ENCODE measurements around the gene PRICKLE1. TPM values are rescaled to one million over a fixed set of nuclear protein-coding genes. Genes with fewer than 3 reads are reported as not detected.

Gene PRICKLE1
- total and polyA plus RNA-seq, 2 of the 13 experiments (the other 11 are each of a cell fraction or from before 2014, with no cell fraction given), result not detected

- TF ChIP-seq ZKSCAN8 (CRISPR knock-in tag; IDR thresholded peaks at IDR 0.05; ENCODE audit: borderline replicate concordance) (no peak), KAT2B (IDR thresholded peaks at IDR 0.05; ENCODE audit: borderline replicate concordance, low read depth, low read length) (no peak), NONO (IDR thresholded peaks at IDR 0.05) (no peak), NONO (CRISPR knock-in tag; conservative IDR thresholded peaks at IDR 0.05) (no peak), CSRNP1 (CRISPR knock-in tag; IDR thresholded peaks at IDR 0.05) (no peak), MZF1 (CRISPR knock-in tag; IDR thresholded peaks at IDR 0.05; ENCODE audit: borderline replicate concordance) (no peak), ZSCAN21 (CRISPR knock-in tag; IDR thresholded peaks at IDR 0.05; ENCODE audit: borderline replicate concordance) (no peak), NKX3-1 (CRISPR knock-in tag; IDR thresholded peaks at IDR 0.05) (no peak)
- H3K79me2 ChIP-seq (ENCODE audit: insufficient read depth, low read length), result no peaks in the 10 kb centered on the region
- H4K20me1 ChIP-seq (ENCODE audit: insufficient read depth, low read length), result no peaks in the 10 kb centered on the region
- in situ Hi-C loops (cut with HindIII; ENCODE audit: extremely low pct_ligation_motif_present, low pct_unique_long_range_greater_than_20kb), result no loop called here
- no peak overlapping the region for H3K4me3 ChIP-seq (replicated peaks in 1 of 3; ENCODE audit: insufficient read depth in 1 of 3, low read depth in 2 of 3, low read length in 3 of 3)
- no peaks in the 10 kb centered on the region for H3K9me3 ChIP-seq (ENCODE audit: low read length)
- no peak overlapping the region for H3K27ac ChIP-seq (ENCODE audit: extremely low read length, insufficient read depth, low read length)
- ChIA-PET CTCF (ENCODE audit: low intra/inter-chr PET ratio, low total read pairs) (no interaction called here), POLR2A (no interaction called here)
- BruUV-seq (replicated peaks), result no TSS peak
- no peaks in the 10 kb centered on the region for H3K36me3 ChIP-seq (replicated peaks in 1 of 2; ENCODE audit: control insufficient read depth in 1 of 2, insufficient read depth in 2 of 2, low read length in 2 of 2)
- 0% methylated on average over 1 of the region's 1 CpG for WGBS (ENCODE audit: low lambda C conversion rate)
- no peaks in the 10 kb centered on the region for H3K4me1 ChIP-seq (ENCODE audit: insufficient read depth, low read length)
- intact Hi-C loops (cut with micrococcal nuclease; ENCODE audit: unreplicated experiment), result no loop called here
- H3K27me3 ChIP-seq (ENCODE audit: control insufficient read depth in 1 of 2, insufficient read depth in 2 of 2, low read length in 2 of 2), result no peaks in the 10 kb centered on the region
- H2AFZ ChIP-seq (ENCODE audit: low read length), result no peak overlapping the region
- FAIRE-seq (no peak), DNase-seq (ENCODE audit: low spot score) (no peak), ATAC-seq (no peak)
- H3K9ac ChIP-seq (ENCODE audit: insufficient read depth, low read depth, low read length), result no peak overlapping the region
- H3K4me2 ChIP-seq (ENCODE audit: low read depth, low read length), result no peak overlapping the region
Measured at GRCh38 chr12:42511656-42512055, 77.9 kb downstream of the PRICKLE1 start.

- no peaks in the 10 kb centered on the region for H4K20me1 ChIP-seq (ENCODE audit: insufficient read depth, low read length)
- intact Hi-C loops (cut with micrococcal nuclease; ENCODE audit: unreplicated experiment), result no loop called here
- no peaks in the 10 kb centered on the region for H3K79me2 ChIP-seq (ENCODE audit: insufficient read depth, low read length)
- H3K27ac ChIP-seq (ENCODE audit: extremely low read length, insufficient read depth, low read length), result no peak overlapping the region
- H3K27me3 ChIP-seq (ENCODE audit: control insufficient read depth in 1 of 2, insufficient read depth in 2 of 2, low read length in 2 of 2), result no peaks in the 10 kb centered on the region
- no TSS peak for BruUV-seq (replicated peaks)
- in situ Hi-C loops (cut with HindIII; ENCODE audit: extremely low pct_ligation_motif_present, low pct_unique_long_range_greater_than_20kb), result no loop called here
- DNase-seq (ENCODE audit: low spot score) (no peak), FAIRE-seq (no peak), ATAC-seq (no peak)
- H3K9ac ChIP-seq (ENCODE audit: insufficient read depth, low read depth, low read length), result no peak overlapping the region
- H2AFZ ChIP-seq (ENCODE audit: low read length), result no peak overlapping the region
- H3K4me3 ChIP-seq (replicated peaks in 1 of 3; ENCODE audit: insufficient read depth in 1 of 3, low read depth in 2 of 3, low read length in 3 of 3), result no peak overlapping the region
- no peaks in the 10 kb centered on the region for H3K9me3 ChIP-seq (ENCODE audit: low read length)
- no peaks in the 10 kb centered on the region for H3K36me3 ChIP-seq (replicated peaks in 1 of 2; ENCODE audit: control insufficient read depth in 1 of 2, insufficient read depth in 2 of 2, low read length in 2 of 2)
- ChIA-PET CTCF (ENCODE audit: low intra/inter-chr PET ratio, low total read pairs) (no interaction called here), POLR2A (no interaction called here)
- H3K4me2 ChIP-seq (ENCODE audit: low read depth, low read length), result no peak overlapping the region
- TF ChIP-seq ATF2 (CRISPR knock-in tag; IDR thresholded peaks at IDR 0.05), result no peak
- no peak for TF ChIP-seq ZBTB42 (CRISPR knock-in tag; IDR thresholded peaks at IDR 0.05)
- no peak for TF ChIP-seq ZMYM3 (CRISPR knock-in tag; IDR thresholded peaks at IDR 0.05)
- no peaks in the 10 kb centered on the region for H3K4me1 ChIP-seq (ENCODE audit: insufficient read depth, low read length)
Measured at GRCh38 chr12:42510823-42511222, 78.7 kb downstream of the PRICKLE1 start.
